B cell (primary cell): ENCODE measurements around the gene SEC14L6.

ENCODE experiments used
- CTCF ChIP-seq: fragments of 200-600 bp; IDR thresholded peaks from one replicate; pipeline ENCODE4 v1.8.0; 2022; ENCODE audit warnings: antibody characterized with exemption, mild to moderate bottlenecking
- EZH2 ChIP-seq: IDR thresholded peaks from 2 replicates; pipeline ENCODE4 v1.6.1; 2012; ENCODE audit warnings: borderline replicate concordance, low read depth, mild to moderate bottlenecking, moderate library complexity, low read length; ENCODE audit not compliant: insufficient read depth, poor library complexity, severe bottlenecking

- TF ChIP-seq CTCF: no peak
- TF ChIP-seq EZH2: no peak
Observed at GRCh38 chr22:30486118-30486517, 60.4 kb downstream of the SEC14L6 start.
